ENCODE measurements around the gene PSKH1.
A peak's percentile ranks its signal among the peaks of the same experiment; 100 is the strongest.

Gene PSKH1

GRCh38 chr16:67846320-67847063, 46.6 kb upstream of the PSKH1 start, which contains the start of gene NUTF2:
Gene NUTF2, plus strand, starts transcription at chr16:67846933. Its CDS starts 18,198 bp downstream, at chr16:67865131.
- peak; percentile 95 for DNase-seq (ENCODE audit: extremely low read depth, insufficient read length)
- Histone ChIP-seq H3K36me3 (ENCODE audit: control insufficient read depth, insufficient read depth, low read length) (no peaks in the 10 kb centered on the region), H3K27me3 (replicated peaks; ENCODE audit: control insufficient read depth, insufficient read depth, low read length) (no peaks in the 10 kb centered on the region), H3K4me3 (replicated peaks; ENCODE audit: low read depth, low read length) (peak within 1 kb of the TSS; percentile 96)
- TF ChIP-seq CTCF (IDR thresholded peaks at IDR 0.05; ENCODE audit: insufficient read depth, low read length, poor library complexity, severe bottlenecking): no peak

GRCh38 chr16:67847064-67847861, 45.8 kb upstream of the PSKH1 start, which contains the start of gene CENPT:
Gene CENPT, minus strand, starts transcription at chr16:67847693. Its CDS starts 13,834 bp downstream, at chr16:67833859.
- no peaks in the 10 kb centered on the region for H3K36me3 ChIP-seq (ENCODE audit: control insufficient read depth, insufficient read depth, low read length)
- no peak for DNase-seq (ENCODE audit: extremely low read depth, insufficient read length)
- peak within 1 kb of the TSS; percentile 96 for H3K4me3 ChIP-seq (replicated peaks; ENCODE audit: low read depth, low read length)
- no peaks in the 10 kb centered on the region for H3K27me3 ChIP-seq (replicated peaks; ENCODE audit: control insufficient read depth, insufficient read depth, low read length)
- no peak for TF ChIP-seq CTCF (IDR thresholded peaks at IDR 0.05; ENCODE audit: insufficient read depth, low read length, poor library complexity, severe bottlenecking)

- Histone ChIP-seq H3K27me3 (replicated peaks; ENCODE audit: control insufficient read depth, insufficient read depth, low read length) (no peaks in the 10 kb centered on the region), H3K4me3 (replicated peaks; ENCODE audit: low read depth, low read length) (peak overlapping the region; percentile 96), H3K36me3 (ENCODE audit: control insufficient read depth, insufficient read depth, low read length) (no peaks in the 10 kb centered on the region)
- no peak for DNase-seq (ENCODE audit: extremely low read depth, insufficient read length)
- no peak for TF ChIP-seq CTCF (IDR thresholded peaks at IDR 0.05; ENCODE audit: insufficient read depth, low read length, poor library complexity, severe bottlenecking)
Observed at GRCh38 chr16:67848118-67848517, 44.9 kb upstream of the PSKH1 start.

- no peak for DNase-seq (ENCODE audit: extremely low read depth, insufficient read length)
- Histone ChIP-seq H3K4me3 (replicated peaks; ENCODE audit: low read depth, low read length) (no peak overlapping the region), H3K27me3 (replicated peaks; ENCODE audit: control insufficient read depth, insufficient read depth, low read length) (no peaks in the 10 kb centered on the region), H3K36me3 (ENCODE audit: control insufficient read depth, insufficient read depth, low read length) (no peaks in the 10 kb centered on the region; the same call in 1 of the 2 replicates)
- no peak for TF ChIP-seq CTCF (IDR thresholded peaks at IDR 0.05; ENCODE audit: insufficient read depth, low read length, poor library complexity, severe bottlenecking)
Observed at GRCh38 chr16:67853670-67854069, 39.4 kb upstream of the PSKH1 start.

- Histone ChIP-seq H3K36me3 (ENCODE audit: control insufficient read depth, insufficient read depth, low read length) (peaks cover 2% of the 10 kb centered on the region; the same call in 1 of the 2 replicates), H3K4me3 (replicated peaks; ENCODE audit: low read depth, low read length) (no peak overlapping the region), H3K27me3 (replicated peaks; ENCODE audit: control insufficient read depth, insufficient read depth, low read length) (no peaks in the 10 kb centered on the region)
- TF ChIP-seq CTCF (IDR thresholded peaks at IDR 0.05; ENCODE audit: insufficient read depth, low read length, poor library complexity, severe bottlenecking): no peak
- DNase-seq (ENCODE audit: extremely low read depth, insufficient read length): no peak
Observed at GRCh38 chr16:67855789-67856188, 37.3 kb upstream of the PSKH1 start.
